RKO (cell line): ENCODE data around the gene PTPN1.
"Not testable (repeated sequence)": the region's sequence is repeated elsewhere in the genome, so short reads cannot be mapped to it uniquely, and the experiment has no call there.

Source experiments
- DNase-seq: peaks from one replicate; pipeline ENCODE4 v3.0.0-alpha.2; 2016; ENCODE audit warnings: low spot score

The PTPN1 gene

GRCh38 chr20:50610212-50610718 lies 100.1 kb downstream of the PTPN1 start:
- peak; percentile 34 for DNase-seq

DNA sequence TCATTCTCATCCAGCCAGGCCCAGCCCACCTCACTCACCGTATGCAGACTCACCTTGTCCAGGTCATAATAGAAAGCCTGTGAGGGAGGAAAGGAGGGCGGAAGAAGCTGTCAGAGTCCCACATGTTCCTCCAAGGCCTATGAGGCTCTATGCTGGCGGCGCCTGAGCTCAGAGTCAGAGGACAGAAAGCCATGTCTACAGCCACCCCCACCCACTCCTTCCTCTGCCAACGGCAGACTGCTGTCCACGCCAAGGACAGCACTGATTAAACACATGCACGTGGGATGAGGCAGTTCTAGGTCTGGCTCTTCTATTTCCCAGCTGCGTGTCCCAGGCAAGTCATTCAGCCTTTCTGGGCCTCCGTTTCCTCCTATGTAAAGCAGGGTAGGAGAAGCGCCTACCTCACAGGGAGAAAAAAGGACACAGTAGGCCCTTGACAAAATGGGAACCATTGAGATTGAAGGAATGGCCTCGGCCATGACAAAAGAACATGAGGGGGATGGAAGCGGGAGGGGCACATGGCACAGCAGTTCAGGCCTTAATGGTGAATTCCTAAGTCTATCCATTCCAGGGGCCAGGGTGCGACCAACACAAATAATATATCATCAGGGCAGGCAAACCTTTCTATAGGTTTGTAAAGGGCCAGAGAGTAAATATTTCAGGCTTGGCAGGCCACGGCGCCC lies 101.1 kb downstream of the PTPN1 start:
- DNase-seq, result no peak

DNA sequence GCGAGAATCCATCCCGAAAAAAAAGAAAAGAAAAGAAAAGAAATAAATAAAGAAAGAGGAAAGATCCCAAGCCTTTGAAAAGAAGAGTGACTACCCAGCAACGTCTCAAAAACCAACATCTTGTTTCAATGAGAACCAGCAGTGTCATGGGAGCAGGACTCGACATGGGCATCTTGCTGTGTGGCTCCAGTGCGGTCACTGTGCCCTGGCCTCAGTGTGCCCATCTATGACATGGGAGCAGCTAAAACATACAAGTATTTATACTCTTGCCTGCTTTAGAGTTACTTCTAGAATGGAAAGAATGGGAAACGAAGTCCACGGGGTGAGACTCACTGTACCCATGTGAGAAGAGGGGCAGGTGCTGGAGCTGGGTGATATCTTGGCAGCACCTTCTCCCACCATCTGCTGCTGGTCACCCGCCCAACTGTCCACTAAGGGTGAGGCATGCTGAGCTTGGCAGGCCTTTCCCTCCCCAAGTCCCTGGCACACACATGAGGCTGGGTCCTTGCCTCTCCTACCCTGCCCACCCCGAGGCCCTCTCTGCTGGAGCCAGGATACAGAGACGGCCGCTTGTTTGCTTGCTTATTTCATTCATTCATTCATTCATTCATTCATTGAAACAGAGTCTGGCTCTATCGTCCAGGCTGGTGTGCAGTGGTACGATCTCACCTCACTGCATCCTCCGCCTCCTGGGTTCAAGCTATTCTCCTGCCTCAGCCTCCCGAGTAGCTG lies 103.4 kb downstream of the PTPN1 start:
- DNase-seq, result no peak

- DNase-seq, result no peak
Observed at GRCh38 chr20:50615407-50615806, 105.2 kb downstream of the PTPN1 start.

DNA sequence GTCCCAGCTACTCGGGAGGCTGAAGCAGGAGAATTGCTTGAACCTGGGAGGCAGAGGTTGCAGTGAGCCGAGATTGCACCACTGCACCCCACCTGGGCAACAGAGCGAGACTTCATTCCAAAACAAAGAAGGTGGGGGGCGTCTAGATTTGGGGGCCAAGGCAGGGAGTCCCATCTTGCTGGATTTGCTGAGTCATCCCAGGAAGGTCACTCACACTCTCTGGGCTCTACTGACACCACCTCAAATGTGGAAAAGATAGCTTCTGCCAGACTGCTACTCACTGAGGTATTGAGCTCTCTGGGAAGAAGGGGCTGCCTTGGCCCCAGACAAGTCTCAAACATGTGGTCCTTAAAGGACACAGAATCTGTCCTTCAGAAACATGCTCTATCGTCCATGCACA lies 106.8 kb downstream of the PTPN1 start:
- no peak for DNase-seq

GRCh38 chr20:50618537-50618936 lies 108.4 kb downstream of the PTPN1 start:
- no peak for DNase-seq

GRCh38 chr20:50620459-50620858 lies 110.3 kb downstream of the PTPN1 start:
- not testable (repeated sequence) for DNase-seq

DNA sequence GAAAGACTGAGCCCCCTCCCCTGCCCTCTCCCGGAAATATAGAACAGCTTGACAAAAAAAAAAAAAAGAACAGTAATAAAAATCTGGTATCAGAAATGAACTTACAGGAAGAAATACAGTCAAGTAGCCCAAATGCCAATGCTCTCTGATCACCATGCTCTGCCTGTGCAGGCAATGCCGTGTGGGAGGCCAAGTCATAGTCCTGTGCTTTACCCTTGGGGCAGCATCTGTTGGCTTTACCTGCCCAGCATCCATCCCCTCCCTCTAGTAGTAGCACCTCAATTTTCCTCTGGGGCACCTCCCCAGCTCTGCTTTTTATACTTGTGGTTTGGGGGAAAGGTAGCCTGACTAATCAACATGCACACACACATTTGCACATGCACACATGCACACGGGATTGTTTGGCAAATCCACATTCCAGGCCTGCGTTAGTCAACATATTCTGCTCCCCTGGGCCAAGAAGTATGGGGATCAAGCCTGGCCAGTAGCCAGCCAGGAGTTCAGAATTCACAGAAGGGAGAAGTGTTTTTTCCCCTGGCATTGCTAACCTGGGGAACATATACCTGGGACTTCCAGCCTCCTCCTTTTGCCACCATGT lies 111.0 kb downstream of the PTPN1 start:
- DNase-seq, result no peak

GRCh38 chr20:50624351-50625016 lies 114.3 kb downstream of the PTPN1 start:
- no peak for DNase-seq

DNA sequence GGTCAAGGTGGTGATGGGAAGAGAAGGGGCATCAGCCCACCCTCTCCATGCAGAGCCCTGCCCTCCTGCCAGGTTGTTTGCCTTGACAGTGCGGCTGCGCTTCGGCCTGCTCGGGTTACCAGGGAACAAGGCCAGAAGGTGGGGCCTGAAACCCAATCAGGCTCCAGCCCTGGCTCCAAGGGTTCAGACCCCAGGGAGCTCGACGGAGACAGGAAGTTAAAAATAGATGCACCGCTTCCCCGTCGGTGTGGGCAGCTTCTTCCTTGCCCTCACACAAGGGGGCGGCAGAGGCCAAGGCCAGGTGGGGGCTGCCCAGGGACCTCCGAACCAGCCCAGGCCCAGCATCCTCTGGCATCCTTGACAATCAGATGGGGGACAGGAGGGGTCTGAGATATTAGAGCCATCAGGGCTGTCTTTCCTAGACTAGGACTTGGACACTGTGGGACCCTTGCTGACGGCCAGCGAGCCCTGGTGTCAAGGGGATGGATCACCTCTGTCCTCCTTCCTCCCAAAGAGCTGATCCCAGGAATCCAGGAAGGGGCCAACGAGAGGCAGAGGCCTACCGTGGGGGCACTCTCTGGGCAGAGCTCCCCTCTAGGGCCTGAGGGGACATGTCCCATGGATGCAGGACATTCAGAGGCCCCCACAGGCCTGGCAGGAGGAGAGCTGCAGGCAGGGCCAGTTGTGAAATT lies 115.9 kb downstream of the PTPN1 start:
- DNase-seq, result no peak

DNA sequence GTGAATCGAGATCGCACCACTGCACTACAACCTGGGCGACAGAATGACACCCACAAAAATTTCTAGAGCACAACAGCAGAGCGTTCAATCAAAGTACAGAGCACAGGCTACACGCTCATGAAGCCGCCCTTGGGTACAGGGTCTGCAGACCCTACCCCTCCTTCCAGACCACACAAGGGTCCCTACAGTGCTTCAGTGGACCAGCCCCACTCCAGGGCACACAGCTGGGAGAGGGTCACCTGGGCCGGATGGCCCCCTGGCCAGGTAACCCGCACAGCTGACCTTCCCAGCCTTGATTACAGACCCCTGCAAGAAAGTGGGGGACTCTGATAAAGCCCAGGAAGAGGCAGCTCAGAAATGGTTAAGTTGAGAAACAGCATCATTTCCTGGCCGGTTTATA lies 117.6 kb downstream of the PTPN1 start:
- no peak for DNase-seq

- no peak for DNase-seq
Observed at GRCh38 chr20:50628332-50628731, 118.1 kb downstream of the PTPN1 start.

DNA sequence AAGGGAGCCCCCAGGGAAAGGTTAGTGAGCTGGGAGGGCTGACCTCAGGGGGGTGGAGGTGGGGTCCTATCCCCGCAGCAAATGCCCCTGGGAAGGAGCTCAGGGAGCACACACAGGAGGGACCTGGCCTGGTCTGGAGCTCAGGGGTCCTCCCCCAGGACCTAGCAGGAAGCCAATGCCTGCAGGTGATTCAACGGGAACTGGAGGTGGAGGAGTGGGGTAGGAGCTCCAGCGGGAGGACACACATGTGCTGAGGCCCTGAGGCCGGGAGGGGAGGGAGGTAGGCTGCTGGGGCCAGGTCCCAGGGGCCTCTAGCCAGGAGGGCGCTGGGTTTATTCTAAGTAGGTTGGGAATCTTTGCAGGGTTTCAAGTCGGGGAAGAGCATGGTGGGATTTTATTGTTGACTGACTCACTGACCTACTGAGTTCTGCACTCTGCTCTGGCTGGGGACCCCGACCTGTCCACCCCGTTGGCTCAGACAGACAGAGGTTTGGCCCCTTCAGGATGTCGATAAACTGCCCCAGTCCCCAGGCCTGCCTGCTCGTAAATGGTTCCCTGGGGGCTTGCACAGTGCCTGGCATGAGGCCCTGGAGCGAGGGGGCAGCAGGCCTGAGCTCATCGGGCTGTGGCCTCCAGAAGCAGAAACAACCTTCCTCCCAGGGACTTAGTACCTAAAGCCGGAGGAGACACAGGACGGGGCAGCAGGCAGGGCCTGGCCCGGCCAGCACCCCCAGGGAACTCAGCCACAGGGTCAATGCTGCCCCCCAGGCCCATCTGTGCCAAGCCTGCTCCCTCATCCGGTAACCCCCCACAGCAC lies 118.9 kb downstream of the PTPN1 start:
- DNase-seq, result no peak

- DNase-seq, result no peak
Observed at GRCh38 chr20:50629670-50630045, 119.5 kb downstream of the PTPN1 start.

GRCh38 chr20:50630578-50631263 lies 120.5 kb downstream of the PTPN1 start:
- no peak for DNase-seq

GRCh38 chr20:50632236-50632635 lies 122.1 kb downstream of the PTPN1 start:
- no peak for DNase-seq

DNA sequence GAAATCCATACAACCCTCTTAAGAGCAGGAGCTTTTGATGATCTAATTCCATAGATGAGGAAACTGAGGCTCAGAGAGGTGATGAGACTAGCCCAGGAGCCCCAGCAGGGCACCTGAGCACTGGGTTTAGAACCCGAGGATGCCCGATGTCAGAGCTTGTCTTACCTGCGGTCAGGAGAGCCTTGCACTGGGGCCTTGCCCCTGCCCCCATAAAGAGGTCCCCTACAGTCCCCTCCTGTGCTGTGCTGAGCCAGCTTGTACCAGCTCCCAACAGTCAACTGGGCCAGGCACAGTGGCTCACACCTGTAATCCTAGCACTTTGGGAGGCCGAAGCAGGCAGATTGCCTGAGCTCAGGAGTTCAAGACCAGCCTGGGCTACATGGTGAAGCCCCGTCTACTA lies 122.5 kb downstream of the PTPN1 start:
- DNase-seq, result no peak

- no peak for DNase-seq
Observed at GRCh38 chr20:50633361-50633760, 123.2 kb downstream of the PTPN1 start.

GRCh38 chr20:50634191-50634590 lies 124.0 kb downstream of the PTPN1 start:
- no peak for DNase-seq
